MM.1S (cell line): ENCODE measurements around the gene TMC4.

Experiments used
- CTCF ChIP-seq: fragments of 300-600 bp; sonication (generic); IDR thresholded peaks from 2 replicates; pipeline ENCODE4 v1.5.1; 2016; ENCODE audit warnings: antibody characterized with exemption, low read length, mixed read lengths
- EZH2 ChIP-seq: fragments of 300-600 bp; sonication (generic); optimal IDR thresholded peaks from 2 replicates; pipeline ENCODE3; 2017; ENCODE audit warnings: low read depth, mild to moderate bottlenecking, antibody characterized with exemption, low read length, mixed read lengths

GRCh38 chr19:54114340-54115108, 58.4 kb downstream of the TMC4 start:
- TF ChIP-seq CTCF (no peak), EZH2 (no peak)
